Keratinocyte (primary cell): ENCODE data around the gene CPNE4.

ENCODE experiments used
- CTCF ChIP-seq, 3 experiments: IDR thresholded peaks in 1 of 3; conservative IDR thresholded peaks in 1 of 3; optimal IDR thresholded peaks in 1 of 3; 2 replicates in 2 of 3; 3 replicates in 1 of 3; pipeline versions ENCODE3 to v1.5.1; 2011; ENCODE audit warnings: low read length in 3 of 3, mild to moderate bottlenecking in 3 of 3, moderate library complexity in 2 of 3, control low read depth in 1 of 3, inconsistent platforms in 1 of 3; ENCODE audit not compliant: insufficient read depth in 2 of 3; ENCODE audit errors: extremely low read depth in 1 of 3
- EZH2 ChIP-seq: IDR thresholded peaks from one replicate; pipeline ENCODE4 v1.6.1; 2012; ENCODE audit warnings: inconsistent platforms, mild to moderate bottlenecking, low read length, moderate library complexity

GRCh38 chr3:131995891-131996290 lies 38.9 kb downstream of the CPNE4 start:
- TF ChIP-seq CTCF (optimal IDR thresholded peaks at IDR 0.05 in 1 of 3, IDR thresholded peaks at IDR 0.05 in 1 of 3, conservative IDR thresholded peaks at IDR 0.05 in 1 of 3; ENCODE audit: extremely low read depth in 1 of 3, insufficient read depth in 2 of 3, low read length in 3 of 3) (no peak), EZH2 (no peak)
